Liver (tissue), 9 donors: ENCODE measurements around the gene RPA3. TPM values are rescaled to one million over a fixed set of nuclear protein-coding genes. Genes with fewer than 3 reads are reported as not detected.

Experiments
- DNase-seq: peaks from one replicate; pipeline ENCODE4 v3.0.0-alpha.2; 2017; ENCODE audit warnings: low spot score
- H3K27ac ChIP-seq, 2 donors: one replicate each; pipeline ENCODE4 v1.7.0; 2013; ENCODE audit warnings: inconsistent platforms in 2 of 2, low read length in 2 of 2, control low read depth in 1 of 2, low read depth in 1 of 2, mild to moderate bottlenecking in 1 of 2
- H3K27me3 ChIP-seq, 4 donors: one replicate each; pipeline versions ENCODE4 v1.6.1 to v1.7.0; 2013; ENCODE audit warnings: low read length in 3 of 4, inconsistent platforms in 1 of 4, mild to moderate bottlenecking in 1 of 4, moderate library complexity in 1 of 4; ENCODE audit not compliant: control insufficient read depth in 4 of 4, insufficient read depth in 4 of 4
- H3K36me3 ChIP-seq, 4 donors: one replicate each; pipeline versions ENCODE4 v1.6.1 to v1.7.0; 2013; ENCODE audit warnings: low read length in 3 of 4, mild to moderate bottlenecking in 3 of 4, low read depth in 1 of 4, moderate library complexity in 1 of 4; ENCODE audit not compliant: control insufficient read depth in 4 of 4, insufficient read depth in 3 of 4
- H3K4me1 ChIP-seq, 4 donors: one replicate each; pipeline versions ENCODE4 v1.6.1 to v1.7.0; 2013; ENCODE audit warnings: low read length in 3 of 4, mild to moderate bottlenecking in 3 of 4, moderate library complexity in 1 of 4; ENCODE audit not compliant: control insufficient read depth in 4 of 4, insufficient read depth in 4 of 4
- H3K4me3 ChIP-seq, 3 donors: one replicate each; pipeline versions ENCODE4 v1.6.1 to v1.7.0; 2013; ENCODE audit warnings: low read length in 3 of 3, control low read depth in 1 of 3, low read depth in 1 of 3, mild to moderate bottlenecking in 1 of 3
- H3K9ac ChIP-seq, 2 donors: one replicate each; pipeline ENCODE4 v1.7.0; 2013; ENCODE audit warnings: low read length in 2 of 2, mild to moderate bottlenecking in 2 of 2, moderate library complexity in 2 of 2, control low read depth in 1 of 2, low read depth in 1 of 2
- H3K9me3 ChIP-seq, 4 donors: one replicate each; pipeline versions ENCODE4 v1.6.1 to v1.7.0; 2013; ENCODE audit warnings: low read length in 3 of 4; ENCODE audit not compliant: control insufficient read depth in 4 of 4
- ATF3 ChIP-seq: IDR thresholded peaks from 2 replicates; pipeline ENCODE4 v1.6.1; 2016; ENCODE audit warnings: antibody characterized with exemption
- CTCF ChIP-seq: fragments of 150-350 bp; IDR thresholded peaks from 2 replicates; pipeline ENCODE4 v1.5.1; 2017; ENCODE audit warnings: improper control_type of control experiment, low read depth, low read length; ENCODE audit not compliant: missing input control
- EGR1 ChIP-seq, 2 donors: IDR thresholded peaks; 2 replicates each; pipeline ENCODE4 v1.6.1; 2016 to 2018; ENCODE audit warnings: antibody characterized with exemption in 2 of 2, low read depth in 2 of 2
- FOXA1 ChIP-seq: IDR thresholded peaks from 2 replicates; pipeline ENCODE4 v1.6.1; 2016; ENCODE audit warnings: antibody characterized with exemption
- FOXA2 ChIP-seq: IDR thresholded peaks from 2 replicates; pipeline ENCODE4 v1.6.1; 2016; ENCODE audit warnings: antibody characterized with exemption
- GABPA ChIP-seq, 2 donors: IDR thresholded peaks in 1 of 2; conservative IDR thresholded peaks in 1 of 2; 2 replicates each; pipeline ENCODE4 v1.6.1; 2016; ENCODE audit warnings: antibody characterized with exemption in 2 of 2, mild to moderate bottlenecking in 1 of 2, moderate library complexity in 1 of 2
- HNF4A ChIP-seq, 2 donors: conservative IDR thresholded peaks; 2 replicates each; pipeline ENCODE4 v1.6.1; 2016; ENCODE audit warnings: antibody characterized with exemption in 2 of 2, mild to moderate bottlenecking in 2 of 2
- HNF4G ChIP-seq: IDR thresholded peaks from 2 replicates; pipeline ENCODE4 v1.6.1; 2016; ENCODE audit warnings: antibody characterized with exemption
- JUND ChIP-seq, 2 donors: IDR thresholded peaks; 2 replicates each; pipeline ENCODE4 v1.6.1; 2016; ENCODE audit warnings: antibody characterized with exemption in 2 of 2
- MAX ChIP-seq: IDR thresholded peaks from 2 replicates; pipeline ENCODE4 v1.6.1; 2016; ENCODE audit warnings: antibody characterized with exemption
- NR2F2 ChIP-seq: IDR thresholded peaks from 2 replicates; pipeline ENCODE4 v1.6.1; 2016; ENCODE audit warnings: antibody characterized with exemption
- RAD21 ChIP-seq, 2 donors: IDR thresholded peaks; 2 replicates each; pipeline ENCODE4 v1.6.1; 2016; ENCODE audit warnings: antibody characterized with exemption in 2 of 2, mild to moderate bottlenecking in 2 of 2
- REST ChIP-seq: IDR thresholded peaks from 2 replicates; pipeline ENCODE4 v1.6.1; 2016; ENCODE audit warnings: antibody characterized with exemption, mild to moderate bottlenecking
- RXRA ChIP-seq, 2 donors: IDR thresholded peaks; 2 replicates each; pipeline ENCODE4 v1.6.1; 2017 to 2018; ENCODE audit warnings: antibody characterized with exemption in 2 of 2, mild to moderate bottlenecking in 1 of 2
- SP1 ChIP-seq: IDR thresholded peaks from 2 replicates; pipeline ENCODE4 v1.6.1; 2018; ENCODE audit warnings: antibody characterized with exemption, mild to moderate bottlenecking
- TAF1 ChIP-seq: conservative IDR thresholded peaks from 2 replicates; pipeline ENCODE4 v1.6.1; 2016; ENCODE audit warnings: antibody characterized with exemption, mild to moderate bottlenecking
- YY1 ChIP-seq: IDR thresholded peaks from 2 replicates; pipeline ENCODE4 v1.6.1; 2016; ENCODE audit warnings: antibody characterized with exemption, mild to moderate bottlenecking
- WGBS: extraction: QIAGEN DNeasy Blood & Tissue Kit; methylation state at CpG from one replicate; pipeline ENCODE4 v1.1.7; 2013; 5-methylcytosine and 5-hydroxymethylcytosine counted together
- polyA plus RNA-seq, 2 donors: library from polyadenylated mRNA; stranded (reverse) in 1 of 2; unstranded in 1 of 2; fragments of 200-250 nt in 1 of 2; fragments of >200 nt in 1 of 2; fragmentation: Nextera tagmentation in 1 of 2; extraction: Ambion mirVana in 1 of 2; gene quantifications; one replicate each; pipeline versions ENCODE4 v1.2.1 to v1.2.3, GENCODE V29; 2013 to 2015
- total RNA-seq, 2 donors: library from RNA; depleted of rRNA; stranded (reverse); fragments of >200 nt; gene quantifications; one replicate each; pipeline ENCODE4 v1.2.3, GENCODE V29; 2014
- TF ChIP-seq, protein P1 (sequence below): IDR thresholded peaks from 2 replicates; pipeline ENCODE4 v1.6.1; 2016; ENCODE audit warnings: antibody characterized with exemption
- donor health status: healthy.
- donor health status: healthy.
- donor health status: healthy.
- donor health status: healthy.
- donor health status: healthy.

Gene RPA3
- total and polyA plus RNA-seq, 4 donors, result 13.0 to 53.1 (median 18.6) TPM

- TF ChIP-seq FOXA2 (no peak), JUND (IDR thresholded peaks at IDR 0.05) (no peak), HNF4G (no peak), RXRA (IDR thresholded peaks at IDR 0.05) (no peak), MAX (no peak), ATF3 (no peak), EGR1 (IDR thresholded peaks at IDR 0.05; ENCODE audit: low read depth in 2 of 2) (no peak), TAF1 (no peak), HNF4A (conservative IDR thresholded peaks at IDR 0.05) (no peak), FOXA1 (no peak)
These were observed 27.6 kb upstream of the RPA3 start (continued) for GRCh38 chr7:7745966-7746365.

DNA sequence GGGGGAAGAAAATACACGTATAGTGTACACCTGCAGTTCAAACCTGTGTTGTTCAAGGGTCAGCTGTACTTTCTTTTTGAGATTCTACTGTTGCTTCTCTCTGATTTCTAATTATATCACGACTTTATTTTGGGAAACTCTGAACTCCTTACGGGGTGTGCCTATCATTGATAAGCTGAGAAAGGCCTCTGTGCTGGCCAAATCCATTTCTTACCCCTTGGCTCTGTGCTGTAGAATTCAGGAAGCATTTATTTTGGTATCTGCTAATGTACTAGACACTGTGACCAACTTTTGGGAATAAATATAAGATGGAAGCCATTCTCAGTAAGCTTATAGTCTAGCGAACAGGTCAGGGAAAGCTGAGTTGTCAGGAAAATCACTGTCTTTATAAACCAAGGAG, 26.9 kb upstream of the RPA3 start:
- no peak overlapping the region for H3K9ac ChIP-seq
- DNase-seq, result no peak
- peaks cover 1 to 4% (median 2%) of the 10 kb centered on the region in 4 donors for H3K4me1 ChIP-seq
- no peaks in the 10 kb centered on the region for H3K36me3 ChIP-seq
- TF ChIP-seq GABPA (IDR thresholded peaks at IDR 0.05 in 1 of 2, conservative IDR thresholded peaks at IDR 0.05 in 1 of 2), result no peak
- no peak for TF ChIP-seq JUND (IDR thresholded peaks at IDR 0.05)
- TF ChIP-seq FOXA2, result no peak
- no peak for TF ChIP-seq CTCF
- TF ChIP-seq HNF4A (conservative IDR thresholded peaks at IDR 0.05), result no peak
- H3K27me3 ChIP-seq, result no peaks in the 10 kb centered on the region
- H3K4me3 ChIP-seq, result no peak overlapping the region
- WGBS, result 88% methylated on average over 4 of the region's 4 CpGs
- no peak overlapping the region for H3K27ac ChIP-seq
- H3K9me3 ChIP-seq, result no peaks in the 10 kb centered on the region

GRCh38 chr7:7742223-7742622, 23.8 kb upstream of the RPA3 start:
- TF ChIP-seq RXRA (IDR thresholded peaks at IDR 0.05) (no peak), TAF1 (no peak), EGR1 (IDR thresholded peaks at IDR 0.05; ENCODE audit: low read depth in 2 of 2) (no peak), HNF4A (conservative IDR thresholded peaks at IDR 0.05) (no peak), SP1 (no peak), RAD21 (IDR thresholded peaks at IDR 0.05) (no peak), MAX (no peak), FOXA2 (no peak), NR2F2 (no peak), CTCF (no peak), FOXA1 (no peak), YY1 (no peak), GABPA (IDR thresholded peaks at IDR 0.05 in 1 of 2, conservative IDR thresholded peaks at IDR 0.05 in 1 of 2) (no peak), JUND (IDR thresholded peaks at IDR 0.05) (no peak), HNF4G (no peak), REST (no peak)
- TF ChIP-seq, protein P1, sequence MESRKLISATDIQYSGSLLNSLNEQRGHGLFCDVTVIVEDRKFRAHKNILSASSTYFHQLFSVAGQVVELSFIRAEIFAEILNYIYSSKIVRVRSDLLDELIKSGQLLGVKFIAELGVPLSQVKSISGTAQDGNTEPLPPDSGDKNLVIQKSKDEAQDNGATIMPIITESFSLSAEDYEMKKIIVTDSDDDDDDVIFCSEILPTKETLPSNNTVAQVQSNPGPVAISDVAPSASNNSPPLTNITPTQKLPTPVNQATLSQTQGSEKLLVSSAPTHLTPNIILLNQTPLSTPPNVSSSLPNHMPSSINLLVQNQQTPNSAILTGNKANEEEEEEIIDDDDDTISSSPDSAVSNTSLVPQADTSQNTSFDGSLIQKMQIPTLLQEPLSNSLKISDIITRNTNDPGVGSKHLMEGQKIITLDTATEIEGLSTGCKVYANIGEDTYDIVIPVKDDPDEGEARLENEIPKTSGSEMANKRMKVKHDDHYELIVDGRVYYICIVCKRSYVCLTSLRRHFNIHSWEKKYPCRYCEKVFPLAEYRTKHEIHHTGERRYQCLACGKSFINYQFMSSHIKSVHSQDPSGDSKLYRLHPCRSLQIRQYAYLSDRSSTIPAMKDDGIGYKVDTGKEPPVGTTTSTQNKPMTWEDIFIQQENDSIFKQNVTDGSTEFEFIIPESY, result no peak
- Histone ChIP-seq H3K27me3 (no peaks in the 10 kb centered on the region), H3K9me3 (no peaks in the 10 kb centered on the region), H3K4me1 (peaks cover 0 to 3% (median under 1%) of the 10 kb centered on the region in 4 donors), H3K9ac (no peak overlapping the region), H3K36me3 (no peaks in the 10 kb centered on the region), H3K4me3 (no peak overlapping the region), H3K27ac (no peak overlapping the region)
- no peak for DNase-seq
- WGBS, result 96% methylated on average over 12 of the region's 12 CpGs
